Activated CD8-positive, alpha-beta memory T cell treated with anti-CD3 and anti-CD28 coated beads, Interleukin-2, amount 10 ng/mL, durations not matched to agents 7 days and 5 days (primary cell): ENCODE measurements around the gene WWTR1. TPM values are rescaled to one million over a fixed set of nuclear protein-coding genes. Genes with fewer than 3 reads are reported as not detected.
A peak's percentile ranks its signal among the peaks of the same experiment; 100 is the strongest.

ENCODE experiments used
- ATAC-seq: fragments of 150-1000 bp; cut with Tn5 transposase; one replicate; pipeline ENCODE4 v1.10.0; 2021; ENCODE audit warnings: moderate library complexity
- CTCF ChIA-PET: fragments of 350-600 bp; sonication (Branson Sonifier 250); formaldehyde crosslinking; loops from one replicate; lab custom pipeline; 2021; ENCODE audit warnings: antibody characterized with exemption; lab: Charles Lee
- DNase-seq: peaks from one replicate; pipeline ENCODE4 v3.0.0-alpha.2; 2020
- H3K27ac Mint-ChIP-seq: one replicate; pipeline ENCODE4 v1.8.0; 2021; ENCODE audit warnings: mild to moderate bottlenecking, mixed read lengths
- H3K27me3 Mint-ChIP-seq: one replicate; pipeline ENCODE4 v1.8.0; 2021; ENCODE audit warnings: mixed read lengths
- H3K36me3 Mint-ChIP-seq: one replicate; pipeline ENCODE4 v1.8.0; 2021; ENCODE audit warnings: mild to moderate bottlenecking, mixed read lengths
- H3K4me1 Mint-ChIP-seq: one replicate; pipeline ENCODE4 v1.8.0; 2021; ENCODE audit warnings: mixed read lengths
- H3K4me3 Mint-ChIP-seq: one replicate; pipeline ENCODE4 v1.8.0; 2021; ENCODE audit warnings: mild to moderate bottlenecking, moderate library complexity, mixed read lengths
- H3K9me3 Mint-ChIP-seq: one replicate; pipeline ENCODE4 v1.8.0; 2022; ENCODE audit warnings: low read depth, mixed read lengths
- total RNA-seq, 2 experiments: library from RNA; stranded (reverse); gene quantifications; one replicate each; pipeline ENCODE4 v1.2.3, GENCODE V29; 2021

Gene WWTR1
- total RNA-seq, 2 experiments from 2014 or later = 1.8 to 3.8 TPM

- Mint-ChIP-seq H3K9me3 (no peaks in the 10 kb centered on the region), H3K36me3 (no peaks in the 10 kb centered on the region), H3K4me1 (peaks cover 5% of the 10 kb centered on the region), H3K4me3 (no peak overlapping the region), H3K27me3 (peaks cover 9% of the 10 kb centered on the region), H3K27ac (no peak overlapping the region)
- CTCF ChIA-PET = no interaction called here
- ATAC-seq (no peak), DNase-seq (no peak)
Observed at GRCh38 chr3:149670742-149671492, 13.1 kb upstream of the WWTR1 start.

GRCh38 chr3:149667576-149667975 lies 9.8 kb upstream of the WWTR1 start:
- CTCF ChIA-PET = no interaction called here
- no peak overlapping the region for H3K4me3 Mint-ChIP-seq
- no peaks in the 10 kb centered on the region for H3K9me3 Mint-ChIP-seq
- H3K27ac Mint-ChIP-seq = no peak overlapping the region
- DNase-seq (no peak), ATAC-seq (no peak)
- H3K27me3 Mint-ChIP-seq = peaks cover 17% of the 10 kb centered on the region
- peaks cover 5% of the 10 kb centered on the region for H3K4me1 Mint-ChIP-seq
- H3K36me3 Mint-ChIP-seq = no peaks in the 10 kb centered on the region

GRCh38 chr3:149663966-149664365 lies 6.1 kb upstream of the WWTR1 start:
- Mint-ChIP-seq H3K36me3 (no peaks in the 10 kb centered on the region), H3K27ac (no peak overlapping the region), H3K27me3 (peaks cover 30% of the 10 kb centered on the region), H3K9me3 (no peaks in the 10 kb centered on the region), H3K4me1 (peaks cover 4% of the 10 kb centered on the region), H3K4me3 (no peak overlapping the region)
- CTCF ChIA-PET = interaction anchor here (0.6 kb wide), 1 partner anchor 59 kb away, joined by 3 read pairs; no protein-coding TSS in a partner anchor
- ATAC-seq (no peak), DNase-seq (no peak)

- ATAC-seq (no peak), DNase-seq (no peak)
- Mint-ChIP-seq H3K4me3 (no peak overlapping the region), H3K36me3 (no peaks in the 10 kb centered on the region), H3K4me1 (peaks cover 11% of the 10 kb centered on the region), H3K9me3 (no peaks in the 10 kb centered on the region), H3K27ac (no peak overlapping the region), H3K27me3 (peaks cover 29% of the 10 kb centered on the region)
- CTCF ChIA-PET = interaction anchor here (3.3 kb wide), 1 partner anchor 94 kb away, joined by 10 read pairs; no protein-coding TSS in a partner anchor
Observed at GRCh38 chr3:149662240-149662887, 4.5 kb upstream of the WWTR1 start.

- peaks cover 24% of the 10 kb centered on the region for H3K4me1 Mint-ChIP-seq
- no peak for ATAC-seq
- no peak overlapping the region for H3K27ac Mint-ChIP-seq
- H3K4me3 Mint-ChIP-seq = no peak overlapping the region
- no peaks in the 10 kb centered on the region for H3K9me3 Mint-ChIP-seq
- peaks cover 33% of the 10 kb centered on the region for H3K27me3 Mint-ChIP-seq
- CTCF ChIA-PET = interaction anchor here (0.8 to 3.3 kb wide), 8 partner anchors 12 to 129 kb away, joined by 3 to 10 read pairs (median 4); no protein-coding TSS in a partner anchor
- no peaks in the 10 kb centered on the region for H3K36me3 Mint-ChIP-seq
- no peak for DNase-seq
Observed at GRCh38 chr3:149660462-149660861, 2.6 kb upstream of the WWTR1 start.

GRCh38 chr3:149658744-149659497 lies 1.1 kb upstream of the WWTR1 start:
- H3K27me3 Mint-ChIP-seq = peaks cover 29% of the 10 kb centered on the region
- CTCF ChIA-PET = interaction anchor here (0.6 to 3.1 kb wide), 14 partner anchors 10 to 149 kb away, joined by 3 to 30 read pairs (median 4); no protein-coding TSS in a partner anchor
- ATAC-seq (no peak), DNase-seq (no peak)
- no peaks in the 10 kb centered on the region for H3K36me3 Mint-ChIP-seq
- no peaks in the 10 kb centered on the region for H3K9me3 Mint-ChIP-seq
- peaks cover 31% of the 10 kb centered on the region for H3K4me1 Mint-ChIP-seq
- peak overlapping the region; percentile 87 for H3K4me3 Mint-ChIP-seq
- H3K27ac Mint-ChIP-seq = peak overlapping the region; percentile 88

- Mint-ChIP-seq H3K4me3 (peak overlapping the region; percentile 87), H3K9me3 (no peaks in the 10 kb centered on the region), H3K27ac (peak overlapping the region; percentile 88), H3K4me1 (peaks cover 31% of the 10 kb centered on the region), H3K36me3 (no peaks in the 10 kb centered on the region), H3K27me3 (peaks cover 25% of the 10 kb centered on the region)
- peak; percentile 58 for DNase-seq
- CTCF ChIA-PET = interaction anchor here (1.1 to 3.1 kb wide), 10 partner anchors 16 to 145 kb away, joined by 3 to 30 read pairs (median 4); no protein-coding TSS in a partner anchor
- ATAC-seq = peak; percentile 73
Observed at GRCh38 chr3:149657321-149657925, 402 bp downstream of the WWTR1 start.

GRCh38 chr3:149655826-149656574 lies 1.8 kb downstream of the WWTR1 start:
- Mint-ChIP-seq H3K27ac (no peak overlapping the region), H3K4me3 (peak overlapping the region; percentile 51)

GRCh38 chr3:149654188-149654601 lies 3.6 kb downstream of the WWTR1 start:
- Mint-ChIP-seq H3K4me1 (peaks cover 30% of the 10 kb centered on the region), H3K27ac (no peak overlapping the region), H3K9me3 (no peaks in the 10 kb centered on the region), H3K36me3 (peaks cover 2% of the 10 kb centered on the region), H3K4me3 (no peak overlapping the region), H3K27me3 (peaks cover 14% of the 10 kb centered on the region)
- ATAC-seq = no peak
- DNase-seq = no peak
- CTCF ChIA-PET = interaction anchor here (1.6 kb wide), 1 partner anchor 85 kb away, joined by 7 read pairs; no protein-coding TSS in a partner anchor

More at GRCh38 chr3:149655826-149656574, 1.8 kb downstream of the WWTR1 start:
- H3K4me1 Mint-ChIP-seq = peaks cover 31% of the 10 kb centered on the region
- DNase-seq (no peak), ATAC-seq (no peak)
- CTCF ChIA-PET = interaction anchor here (0.9 to 3.1 kb wide), 4 partner anchors 22 to 96 kb away, joined by 3 to 30 read pairs (median 4); no protein-coding TSS in a partner anchor
- no peaks in the 10 kb centered on the region for H3K9me3 Mint-ChIP-seq
- H3K27me3 Mint-ChIP-seq = peaks cover 23% of the 10 kb centered on the region
- no peaks in the 10 kb centered on the region for H3K36me3 Mint-ChIP-seq

- H3K27ac Mint-ChIP-seq = no peak overlapping the region
- peaks cover 9% of the 10 kb centered on the region for H3K27me3 Mint-ChIP-seq
- H3K36me3 Mint-ChIP-seq = peaks cover 2% of the 10 kb centered on the region
- H3K4me3 Mint-ChIP-seq = no peak overlapping the region
- peaks cover 26% of the 10 kb centered on the region for H3K4me1 Mint-ChIP-seq
- DNase-seq = no peak
- no peaks in the 10 kb centered on the region for H3K9me3 Mint-ChIP-seq
- no peak for ATAC-seq
- CTCF ChIA-PET = interaction anchor here (1.6 kb wide), 1 partner anchor 85 kb away, joined by 7 read pairs; no protein-coding TSS in a partner anchor
Observed at GRCh38 chr3:149653564-149653963, 4.3 kb downstream of the WWTR1 start.

GRCh38 chr3:149653136-149653535 lies 4.7 kb downstream of the WWTR1 start:
- Mint-ChIP-seq H3K9me3 (no peaks in the 10 kb centered on the region), H3K4me1 (peaks cover 24% of the 10 kb centered on the region), H3K27me3 (peaks cover 8% of the 10 kb centered on the region), H3K36me3 (peaks cover 2% of the 10 kb centered on the region), H3K27ac (no peak overlapping the region), H3K4me3 (no peak overlapping the region)
- DNase-seq (no peak), ATAC-seq (no peak)
- CTCF ChIA-PET = interaction anchor here (0.7 kb wide), 1 partner anchor 117 kb away, joined by 3 read pairs; no protein-coding TSS in a partner anchor

- ATAC-seq (no peak), DNase-seq (no peak)
- CTCF ChIA-PET = no interaction called here
- peaks cover 12% of the 10 kb centered on the region for H3K4me1 Mint-ChIP-seq
- peaks cover 2% of the 10 kb centered on the region for H3K27me3 Mint-ChIP-seq
- H3K9me3 Mint-ChIP-seq = no peaks in the 10 kb centered on the region
- H3K36me3 Mint-ChIP-seq = peaks cover 4% of the 10 kb centered on the region
- H3K27ac Mint-ChIP-seq = no peak overlapping the region
- H3K4me3 Mint-ChIP-seq = no peak overlapping the region
Observed at GRCh38 chr3:149650828-149651227, 7.0 kb downstream of the WWTR1 start.
